Nucleus accumbens (tissue), 56 donors: ENCODE measurements around the gene GBGT1.

Experiments used
- DNase-seq, 56 donors: peaks; one replicate each; lab custom pipeline; 2025; lab: John Stamatoyannopoulos, UW

The GBGT1 gene

DNA sequence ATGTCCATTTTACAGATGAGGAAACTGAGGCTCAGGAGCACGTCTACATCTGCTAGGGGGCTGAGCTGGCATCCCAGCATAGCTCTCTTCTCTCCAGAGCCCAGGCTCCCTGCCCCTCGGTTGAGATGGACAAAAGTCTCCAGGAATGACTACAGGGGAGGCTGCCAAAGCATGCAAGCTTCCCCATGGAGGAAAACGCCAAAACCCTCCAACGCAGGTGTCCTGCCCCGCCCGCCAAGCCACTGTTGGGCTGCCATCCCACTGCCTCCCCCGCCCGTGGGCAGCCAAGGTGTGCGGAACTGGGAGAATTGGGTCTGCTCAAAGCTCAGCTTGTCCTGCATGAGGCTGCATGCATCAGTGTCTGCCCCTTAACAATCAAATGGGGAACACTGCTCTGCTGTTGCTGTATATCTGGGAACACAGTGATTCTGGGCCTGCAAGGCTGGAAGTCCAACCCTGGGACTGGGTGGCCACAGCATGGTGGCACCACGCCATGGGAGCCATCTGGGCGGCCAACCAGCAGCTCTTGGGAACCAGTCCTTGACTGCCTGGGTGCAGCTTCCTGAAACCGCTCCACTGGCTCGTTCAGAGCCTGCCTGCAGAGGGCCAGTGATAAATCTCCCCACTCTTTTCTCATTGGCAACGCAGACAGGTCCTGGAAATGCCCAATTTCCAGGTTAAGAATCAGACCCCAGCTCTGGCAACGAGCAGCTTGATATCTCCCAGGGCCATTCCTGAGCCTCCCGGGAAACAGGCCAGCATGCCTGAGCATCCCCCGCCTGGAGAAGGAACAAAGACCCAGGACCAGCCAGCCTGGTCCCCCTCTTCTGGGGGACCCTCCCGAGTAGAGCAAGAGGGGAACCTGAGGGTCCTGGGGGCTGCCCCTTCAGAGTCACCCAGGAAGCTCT lies 46.2 kb downstream of the GBGT1 start:
- DNase-seq: peak in 52 of 56 donors; percentile 41 to 91 (median 79)

DNA sequence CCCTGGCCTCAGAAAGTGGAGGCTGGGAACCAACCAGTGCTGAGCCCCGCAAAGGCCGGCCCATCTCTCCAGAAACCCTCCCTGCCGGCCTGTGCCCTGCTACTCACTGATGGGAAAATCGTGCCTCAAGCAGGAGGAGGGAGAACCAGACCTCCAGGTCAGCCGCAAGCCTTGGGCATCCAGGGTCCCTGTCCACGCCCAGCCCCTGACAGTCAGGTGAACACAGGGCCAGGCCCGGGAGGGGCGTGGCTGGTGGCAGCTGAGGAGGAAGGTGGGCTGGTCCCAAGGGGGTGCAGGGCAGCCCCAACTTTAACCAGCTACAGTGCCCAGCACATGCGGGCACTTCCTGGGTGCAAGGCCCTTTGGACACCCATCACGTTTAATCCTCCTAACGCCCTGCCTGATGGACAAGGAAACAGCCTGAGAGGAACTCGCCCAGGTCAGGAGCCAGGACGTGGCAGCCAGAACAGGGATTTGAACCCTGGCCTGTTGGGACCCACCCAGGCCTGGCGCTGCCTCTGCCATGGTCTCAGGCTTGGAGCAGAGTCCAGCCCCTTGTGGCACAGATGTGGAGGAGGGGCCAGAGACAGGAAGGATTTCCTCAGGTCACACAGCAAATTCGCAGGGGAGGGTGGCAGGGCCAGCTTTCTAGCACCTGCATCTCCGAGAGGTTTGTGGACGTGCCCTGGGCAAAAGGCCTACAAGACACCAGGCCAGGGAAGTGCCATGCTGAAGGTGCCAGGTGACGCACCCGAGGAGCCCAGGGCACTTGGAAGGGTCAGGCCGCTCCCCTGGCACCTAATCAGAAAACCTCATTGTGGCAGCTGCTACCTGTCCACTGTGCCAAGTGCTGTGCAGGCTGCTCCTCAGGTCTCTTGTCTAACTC lies 47.1 kb downstream of the GBGT1 start:
- no peak for DNase-seq

DNA sequence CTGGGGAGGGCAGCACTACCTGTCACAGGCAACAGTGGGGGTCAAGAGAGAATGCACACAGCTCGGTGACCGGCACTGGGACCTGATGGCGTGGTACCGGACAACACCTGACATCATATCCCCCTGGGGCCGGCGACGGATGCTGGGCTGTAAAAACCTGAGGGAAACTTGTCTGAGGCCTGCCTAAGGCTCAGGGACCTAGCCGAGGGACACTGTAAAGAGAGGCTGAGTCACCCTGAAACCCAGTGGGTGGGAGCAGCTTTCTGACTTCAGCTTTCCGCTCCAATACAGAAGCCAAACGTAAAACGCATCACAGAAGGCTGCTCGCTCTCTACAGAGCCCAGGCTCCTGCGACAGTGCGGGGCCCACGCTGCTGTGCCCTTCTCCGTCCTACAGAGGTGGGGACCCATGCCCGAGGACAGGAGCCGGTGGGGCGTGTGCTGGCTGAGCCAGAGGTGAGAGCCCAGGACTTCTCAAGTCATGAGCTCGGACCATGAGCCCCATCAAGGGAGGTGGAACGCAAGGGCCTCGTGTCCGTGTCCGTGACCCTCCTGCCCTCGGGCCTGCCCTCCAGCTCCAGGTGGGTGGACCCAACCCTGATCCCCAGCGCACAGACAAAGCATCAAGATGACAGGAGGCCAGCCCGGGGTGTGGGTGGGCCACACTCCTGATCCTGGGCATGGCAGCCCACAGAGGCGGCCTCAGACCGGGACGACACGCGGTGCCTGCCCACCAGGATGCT lies 47.9 kb downstream of the GBGT1 start:
- DNase-seq: peak in 14 of 56 donors; percentile 22 to 70 (median 46)

DNA sequence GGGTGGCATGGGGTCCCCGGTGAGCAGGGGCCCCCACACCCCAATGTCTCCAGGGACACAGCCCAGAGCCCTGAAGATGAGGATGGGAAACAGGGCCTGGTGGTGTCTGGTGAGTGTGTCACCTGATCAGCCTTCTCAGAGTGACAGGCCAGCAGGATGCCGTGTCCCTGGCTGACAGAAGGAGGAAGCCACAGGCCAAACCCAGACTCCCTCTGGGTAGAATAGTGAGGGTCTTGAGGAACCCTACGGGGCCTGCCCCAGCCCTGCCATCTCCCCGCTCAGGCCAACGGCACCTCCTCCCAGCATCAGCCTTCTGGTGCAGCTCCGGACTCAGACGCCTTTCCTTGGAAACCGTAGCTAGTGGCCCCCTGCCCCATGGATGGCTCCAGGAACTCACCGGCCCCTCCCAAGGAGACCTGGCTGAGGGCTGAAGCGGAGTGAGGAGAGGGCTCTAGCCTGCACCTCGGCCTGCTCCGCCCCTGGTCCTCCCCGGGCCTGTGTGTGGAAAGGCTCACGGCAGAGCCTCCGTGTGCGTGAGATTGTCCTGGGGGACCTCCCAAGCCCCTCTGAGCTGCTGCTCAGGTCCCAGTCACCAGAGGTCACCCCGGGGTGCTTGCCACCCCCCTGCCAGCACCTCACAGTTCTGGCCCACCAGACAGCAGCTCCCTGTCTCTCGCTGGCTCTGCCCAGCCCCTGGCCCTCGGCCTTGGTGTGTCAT lies 48.7 kb downstream of the GBGT1 start:
- peak in 1 of 56 donors; percentile 59 for DNase-seq

DNA sequence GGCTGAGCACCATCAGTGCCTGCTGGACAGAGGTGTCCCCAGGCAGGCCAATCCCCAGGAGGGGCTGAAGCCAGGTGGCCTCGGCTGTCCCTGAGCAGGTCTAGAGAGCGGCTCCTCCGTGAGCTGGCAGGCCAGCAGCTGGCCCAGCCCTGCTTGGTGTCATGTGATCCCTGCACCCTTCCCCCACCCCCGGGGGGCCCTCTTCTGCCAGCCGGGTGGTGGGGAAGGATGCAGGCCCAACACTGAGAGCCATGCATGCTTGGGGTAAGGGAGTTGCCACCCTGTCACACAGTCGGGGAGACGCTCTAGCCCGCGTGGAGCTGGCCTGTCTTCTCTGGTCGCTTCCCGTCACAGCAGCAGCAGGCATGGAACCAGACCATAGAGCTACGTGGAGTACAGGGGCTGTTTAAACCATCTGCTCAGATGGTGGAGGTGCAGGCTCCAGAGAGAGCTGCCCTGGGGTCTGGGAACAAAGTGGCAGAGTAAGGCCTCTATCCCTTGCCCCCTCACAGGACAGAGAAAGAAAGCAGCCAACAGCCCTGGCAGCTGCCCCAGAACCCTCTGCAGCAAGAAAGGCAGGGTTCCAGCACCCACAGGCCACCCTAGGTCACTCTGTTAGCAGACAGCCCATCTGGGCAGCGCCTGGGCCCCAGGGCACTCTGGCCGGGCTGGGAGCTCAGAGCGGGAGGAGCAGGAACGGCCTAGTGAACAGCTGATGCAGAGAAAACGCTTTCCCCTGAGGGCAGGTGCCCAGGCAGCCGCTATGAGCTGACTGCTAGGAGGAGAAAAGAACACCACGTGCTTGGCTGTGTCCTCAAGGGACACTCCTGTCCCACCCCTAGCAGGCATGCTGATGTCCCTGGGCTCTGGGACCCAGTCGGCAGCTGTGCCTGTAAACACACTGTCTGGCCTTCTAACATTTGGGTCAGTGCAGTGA lies 49.5 kb downstream of the GBGT1 start:
- DNase-seq: peak in 44 of 56 donors; percentile 19 to 79 (median 58)

DNA sequence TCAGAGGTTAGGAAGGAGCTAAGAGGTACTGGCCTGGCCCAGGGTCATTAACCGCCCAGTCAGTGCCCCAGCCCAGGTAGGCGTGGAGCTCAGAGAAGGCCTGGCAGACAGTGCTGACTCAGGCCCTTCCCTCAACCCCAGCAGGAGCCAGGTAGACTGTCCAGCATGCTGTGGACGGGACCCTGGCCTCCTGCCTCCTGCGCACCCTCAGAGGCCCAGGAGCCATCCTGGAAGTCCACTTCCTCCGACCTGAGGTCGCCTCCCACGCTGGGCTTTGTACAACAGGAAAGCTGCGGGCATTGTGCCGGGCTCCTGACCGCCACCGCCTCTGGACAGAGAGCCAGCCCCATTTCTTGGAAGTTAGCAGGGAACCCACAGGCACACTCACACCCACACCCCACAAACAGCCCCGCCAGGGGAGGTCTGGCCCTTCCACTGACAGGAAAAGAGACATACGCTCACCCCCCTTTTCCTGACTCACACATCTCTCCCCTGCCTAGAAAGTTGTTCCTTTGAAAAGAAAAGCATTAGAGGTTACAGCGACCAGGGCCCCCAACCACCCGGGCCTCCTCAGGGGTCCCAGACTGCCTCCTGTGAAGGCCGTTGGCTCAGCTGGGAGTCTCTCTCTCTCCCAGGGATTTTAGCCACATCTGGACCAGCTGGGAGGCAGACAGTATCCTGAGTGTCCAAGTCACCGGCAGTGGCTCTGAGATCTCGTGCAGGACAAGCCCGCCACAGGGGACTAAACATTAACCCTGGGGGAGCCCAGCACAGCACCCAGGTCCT lies 50.4 kb downstream of the GBGT1 start:
- DNase-seq: peak in 8 of 56 donors; percentile 23 to 49 (median 37)

DNA sequence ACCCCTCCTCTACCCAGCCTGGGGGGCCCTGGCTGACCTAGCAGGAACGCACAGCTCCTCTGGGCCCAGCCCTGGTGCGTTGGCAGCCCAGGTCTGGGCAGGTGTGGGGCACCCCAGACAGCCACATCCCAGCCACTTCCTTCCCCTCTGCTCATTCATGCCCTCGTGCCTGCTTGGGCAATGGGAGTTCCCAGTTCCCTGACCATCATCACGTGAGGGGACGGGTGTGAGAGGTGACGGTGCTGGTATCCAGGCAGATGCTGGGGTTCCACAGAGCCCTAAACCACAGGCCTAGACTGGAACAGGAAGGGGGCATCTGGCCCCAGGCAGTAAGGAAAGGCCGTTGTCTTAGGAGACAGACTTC lies 51.1 kb downstream of the GBGT1 start:
- peak in 4 of 56 donors; percentile 15 to 47 (median 22) for DNase-seq

DNA sequence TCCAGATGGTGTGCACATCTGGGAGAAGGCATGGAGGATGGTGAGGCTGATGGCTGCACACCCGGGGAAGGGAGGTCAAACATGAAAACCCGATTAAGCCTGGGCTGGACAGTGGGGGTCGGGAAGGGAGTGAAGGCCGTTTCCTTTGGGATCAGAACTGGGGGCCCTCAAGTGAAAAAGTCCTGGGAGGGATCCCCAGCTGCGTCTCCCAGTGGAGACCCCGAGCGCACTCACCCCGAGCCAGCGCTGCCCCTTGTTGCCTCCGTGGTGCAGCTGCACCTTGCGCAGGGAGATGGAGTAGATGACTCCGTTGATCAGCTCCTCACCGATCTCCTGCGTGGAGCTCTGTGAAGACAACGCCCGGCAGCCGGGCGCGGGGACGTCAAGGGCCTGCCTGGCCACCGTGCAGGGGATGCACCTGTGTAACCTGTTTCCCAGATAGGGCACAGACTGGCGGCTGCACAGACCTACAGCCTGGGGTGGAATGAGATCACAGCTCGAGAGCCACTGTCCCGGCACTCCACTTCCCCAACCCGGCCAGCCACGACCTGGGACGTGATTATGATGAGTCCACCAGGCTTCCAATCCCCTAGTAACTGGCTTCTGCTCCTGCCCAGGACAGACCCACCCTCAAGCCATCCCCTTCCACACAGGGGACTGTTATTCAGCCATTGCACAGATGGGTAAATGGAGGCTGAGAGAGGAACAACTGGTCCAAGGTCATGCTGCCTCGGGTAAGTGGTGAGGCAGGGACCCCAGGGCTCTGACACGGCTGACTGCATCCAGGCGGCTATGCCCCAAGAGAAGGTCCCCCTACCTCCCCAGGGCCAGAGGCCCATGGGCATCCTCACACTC lies 51.7 kb downstream of the GBGT1 start:
- no peak for DNase-seq

DNA sequence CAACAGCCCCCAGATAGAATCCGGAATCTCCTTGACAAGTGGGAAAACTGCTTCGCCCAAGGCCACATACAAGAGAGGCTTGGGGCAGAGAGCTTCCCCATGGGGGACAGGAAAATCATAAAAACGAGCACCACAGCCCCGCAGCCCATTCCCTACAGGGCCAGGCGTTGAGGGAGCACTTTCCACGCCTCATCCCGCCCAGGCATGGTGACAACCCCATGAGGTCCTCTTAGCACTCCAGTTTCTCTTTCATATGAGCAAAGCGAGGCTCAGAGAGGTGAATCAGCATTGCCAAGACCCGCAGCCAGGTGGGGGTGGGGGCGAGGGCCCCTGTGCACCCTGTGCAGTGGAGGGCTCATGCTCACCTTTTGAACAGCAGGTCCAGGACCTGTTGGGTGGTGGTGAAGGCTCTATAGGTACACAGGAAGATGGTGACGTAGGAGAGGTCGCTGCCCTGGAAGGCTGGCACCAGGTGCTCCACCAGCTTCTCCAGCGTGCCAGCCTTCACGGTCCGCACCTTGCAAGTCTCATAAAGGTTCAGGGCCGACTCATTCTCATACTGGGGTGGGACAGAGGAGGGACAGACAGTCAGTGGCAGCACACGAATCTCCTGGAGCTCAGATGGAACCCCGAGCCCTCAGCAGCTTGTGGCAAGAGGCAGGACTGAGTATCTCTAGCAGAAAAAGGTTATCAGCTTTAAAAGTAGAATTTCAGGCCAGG lies 53.6 kb downstream of the GBGT1 start:
- no peak for DNase-seq

DNA sequence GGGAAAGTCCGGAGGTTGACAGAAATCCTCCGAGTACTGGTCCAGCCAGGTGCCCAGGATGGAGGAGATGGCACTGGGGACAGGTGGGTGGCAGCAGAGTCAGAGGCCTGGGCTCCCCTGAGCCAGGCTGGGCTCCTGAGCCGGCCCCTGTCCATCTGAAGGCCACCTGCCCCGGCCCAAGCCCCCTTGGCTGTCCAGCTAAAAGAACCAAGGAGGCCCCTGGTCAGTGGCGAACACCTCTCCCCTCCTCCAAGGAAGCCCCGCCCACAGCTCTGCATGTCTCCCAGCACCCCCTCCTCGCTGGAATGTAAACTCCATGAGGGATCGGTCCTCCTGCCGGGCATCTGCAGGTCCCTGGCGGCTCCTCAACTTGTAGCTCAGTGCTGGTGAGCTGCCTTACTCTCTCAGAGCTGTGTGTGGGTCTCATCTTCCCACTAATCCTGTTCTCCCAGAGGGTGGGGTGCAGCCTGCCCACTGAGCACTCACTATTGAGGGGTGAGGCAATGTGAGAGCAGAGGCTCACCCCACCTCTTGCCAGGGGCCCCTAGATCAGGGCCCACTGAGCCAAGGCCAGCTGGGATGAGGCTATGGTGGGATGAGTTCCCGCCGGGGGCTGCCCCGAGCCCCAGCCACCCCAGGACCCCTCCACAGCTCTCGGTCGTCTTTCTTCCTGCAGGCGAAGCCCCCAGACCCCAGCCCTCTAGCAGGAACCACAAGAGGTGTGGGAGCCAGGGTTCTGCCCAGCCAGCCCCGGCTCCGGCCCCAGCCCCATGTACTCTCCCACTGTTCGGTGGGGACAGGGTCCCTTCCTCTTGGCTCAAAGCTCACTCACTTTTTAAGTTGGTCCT lies 54.7 kb downstream of the GBGT1 start:
- no peak for DNase-seq

DNA sequence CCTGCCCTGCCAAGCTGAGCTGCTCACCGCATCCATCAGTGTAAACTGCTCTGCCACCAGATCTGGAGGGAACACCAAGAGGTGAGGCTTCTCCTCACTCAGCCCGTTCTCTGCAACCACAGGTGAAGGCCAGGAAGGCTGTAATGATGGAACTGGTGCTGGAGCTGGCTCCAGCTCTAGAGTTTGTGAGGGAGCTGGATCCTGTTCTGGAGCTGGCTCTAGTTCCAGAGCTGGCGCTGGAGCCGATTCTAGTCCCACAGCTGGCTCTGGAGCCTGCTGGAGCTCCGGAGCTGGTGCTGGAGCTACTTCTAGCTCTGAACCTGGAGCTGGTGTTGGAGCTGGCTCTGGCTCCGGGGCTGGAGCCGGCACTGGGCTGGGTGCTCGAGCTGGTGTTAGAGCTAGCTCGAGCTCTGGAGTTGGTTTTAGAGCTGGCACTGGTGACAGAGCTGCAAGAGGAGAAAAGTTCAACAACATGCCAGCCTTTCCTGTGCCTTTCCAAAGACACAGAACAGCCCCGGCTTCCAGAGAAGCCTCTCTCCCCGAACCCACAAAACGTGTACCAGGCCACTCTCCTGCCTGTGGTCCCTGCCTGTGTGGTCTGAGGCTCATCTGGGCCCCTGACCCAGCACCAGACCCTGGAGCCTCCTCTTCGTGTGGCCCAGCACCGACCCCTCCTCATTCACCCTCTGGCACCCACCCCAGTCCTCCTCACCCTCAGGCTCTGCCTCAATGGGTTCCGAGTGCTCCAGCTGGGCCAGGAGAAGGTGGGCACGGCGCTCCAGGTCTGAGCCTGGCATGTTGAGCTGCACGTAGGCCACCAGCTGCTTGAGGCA lies 55.5 kb downstream of the GBGT1 start:
- DNase-seq: no peak

DNA sequence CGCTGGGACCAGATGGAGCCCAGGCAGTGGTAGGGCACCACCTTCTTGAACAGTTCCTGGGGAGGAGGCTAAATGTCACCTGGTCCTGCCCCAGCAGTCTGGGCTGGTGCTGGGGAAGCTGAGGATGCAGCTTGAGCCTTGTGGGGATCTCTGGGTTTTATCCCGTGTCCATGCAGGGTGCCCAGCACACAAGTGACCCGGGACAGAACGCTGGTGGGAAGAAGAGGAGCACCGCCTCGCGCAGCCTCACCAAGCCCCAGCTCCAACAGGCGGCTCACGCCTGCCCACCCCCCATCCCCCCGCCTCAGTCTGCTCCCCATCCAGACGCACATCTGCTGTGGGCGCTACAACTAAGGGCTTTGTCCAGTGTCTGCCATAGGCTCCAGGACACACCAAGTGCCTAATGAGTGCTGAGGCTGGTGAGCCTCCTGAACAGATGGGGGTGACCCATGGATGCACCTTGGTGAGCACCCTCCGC lies 56.4 kb downstream of the GBGT1 start:
- no peak for DNase-seq

DNA sequence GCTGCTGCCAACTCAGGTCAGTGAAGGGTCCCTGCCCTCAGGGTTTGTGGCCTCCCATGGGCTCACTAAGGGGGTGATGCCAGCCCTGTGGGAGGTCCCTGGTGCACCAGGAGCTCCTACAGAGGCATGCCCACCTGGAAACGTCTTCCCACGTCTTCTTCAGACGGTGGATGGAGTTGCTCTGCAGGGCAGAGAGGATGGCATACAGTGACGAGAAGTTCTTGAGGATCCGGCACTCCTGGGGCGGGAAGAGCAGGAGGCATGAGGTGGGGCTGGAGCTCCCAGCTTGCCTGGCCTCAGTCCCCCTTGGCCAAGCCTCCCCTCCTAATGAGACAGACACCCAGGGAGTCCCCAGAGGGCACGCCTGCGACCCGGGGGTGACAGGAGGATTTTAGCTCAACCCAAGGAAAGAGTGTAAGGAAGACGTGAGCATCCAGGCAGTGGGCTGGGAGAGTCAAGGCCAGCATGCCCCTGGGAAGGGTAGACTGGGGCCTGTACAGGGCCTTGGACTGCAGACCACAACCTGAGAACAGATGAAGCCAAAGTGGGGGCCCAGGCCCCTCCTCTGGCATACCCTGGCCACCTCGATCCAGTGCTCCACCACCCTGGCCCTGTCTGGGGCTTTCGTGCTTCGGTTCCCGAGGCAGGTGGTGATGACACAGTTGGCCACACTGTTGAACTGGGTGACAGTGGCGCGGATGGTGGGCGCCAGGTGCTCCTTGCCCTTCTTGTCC lies 57.0 kb downstream of the GBGT1 start:
- DNase-seq: no peak

DNA sequence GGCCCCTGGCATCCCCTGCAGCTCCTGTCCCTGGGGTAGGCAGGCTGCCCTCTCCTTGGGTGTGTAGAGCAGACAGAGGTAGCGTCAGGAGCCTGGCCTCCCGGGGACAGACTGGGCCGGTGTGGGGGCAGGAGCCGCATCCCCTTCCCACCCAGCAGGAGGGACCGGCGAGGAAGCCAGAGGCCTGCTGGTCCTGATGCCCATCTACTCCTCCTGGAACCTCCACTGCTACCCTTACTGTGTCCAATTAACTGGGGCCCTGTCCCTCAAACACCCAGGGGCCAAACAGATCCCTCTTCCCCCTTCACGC lies 58.3 kb downstream of the GBGT1 start:
- no peak for DNase-seq
